Measurements from ENCODE around the gene TUSC2. TPM values are rescaled to one million over a fixed set of nuclear protein-coding genes. Genes with fewer than 3 reads are reported as not detected.

The TUSC2 gene, protein sequence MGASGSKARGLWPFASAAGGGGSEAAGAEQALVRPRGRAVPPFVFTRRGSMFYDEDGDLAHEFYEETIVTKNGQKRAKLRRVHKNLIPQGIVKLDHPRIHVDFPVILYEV
- 32.7 and 56.4 TPM in 2 replicates for total RNA-seq

DNA sequence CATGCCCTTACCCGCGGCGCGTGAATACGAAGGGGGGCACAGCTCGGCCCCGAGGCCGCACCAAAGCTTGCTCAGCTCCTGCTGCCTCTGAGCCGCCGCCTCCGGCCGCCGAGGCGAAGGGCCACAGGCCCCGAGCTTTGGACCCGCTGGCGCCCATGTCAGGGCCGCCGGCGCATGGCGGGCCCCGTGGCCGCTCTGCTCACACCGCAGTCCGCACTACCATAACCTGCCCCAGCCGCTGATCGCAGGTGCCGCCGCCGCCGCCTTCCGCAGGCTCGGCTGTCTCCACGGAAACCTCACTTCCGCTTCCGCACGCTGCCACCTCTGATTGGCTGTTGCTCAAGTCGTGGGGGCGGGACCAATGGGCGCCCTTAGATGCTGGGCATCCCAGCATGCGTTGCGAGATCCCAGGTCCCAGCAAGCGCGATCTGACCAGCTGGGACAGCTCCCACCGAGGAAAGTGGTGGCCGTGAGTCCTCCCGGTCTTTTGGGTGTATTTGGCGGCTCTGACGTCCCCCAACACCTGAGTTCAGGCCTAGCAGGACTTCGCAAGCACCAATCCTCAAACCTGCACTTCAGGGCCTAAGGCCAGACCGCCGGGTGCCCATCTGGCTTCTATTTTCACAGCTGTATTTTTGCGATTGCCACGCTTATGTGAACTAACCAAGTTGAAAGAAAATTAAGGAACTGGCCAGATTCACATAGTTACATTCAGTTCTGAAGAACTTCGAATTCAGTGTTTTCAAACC is at the start of gene TUSC2:
TSS of gene TUSC2 (minus strand) at position 281 of the 749 bp plus-strand sequence. CDS start at position 157, 124 bp downstream.

DNA sequence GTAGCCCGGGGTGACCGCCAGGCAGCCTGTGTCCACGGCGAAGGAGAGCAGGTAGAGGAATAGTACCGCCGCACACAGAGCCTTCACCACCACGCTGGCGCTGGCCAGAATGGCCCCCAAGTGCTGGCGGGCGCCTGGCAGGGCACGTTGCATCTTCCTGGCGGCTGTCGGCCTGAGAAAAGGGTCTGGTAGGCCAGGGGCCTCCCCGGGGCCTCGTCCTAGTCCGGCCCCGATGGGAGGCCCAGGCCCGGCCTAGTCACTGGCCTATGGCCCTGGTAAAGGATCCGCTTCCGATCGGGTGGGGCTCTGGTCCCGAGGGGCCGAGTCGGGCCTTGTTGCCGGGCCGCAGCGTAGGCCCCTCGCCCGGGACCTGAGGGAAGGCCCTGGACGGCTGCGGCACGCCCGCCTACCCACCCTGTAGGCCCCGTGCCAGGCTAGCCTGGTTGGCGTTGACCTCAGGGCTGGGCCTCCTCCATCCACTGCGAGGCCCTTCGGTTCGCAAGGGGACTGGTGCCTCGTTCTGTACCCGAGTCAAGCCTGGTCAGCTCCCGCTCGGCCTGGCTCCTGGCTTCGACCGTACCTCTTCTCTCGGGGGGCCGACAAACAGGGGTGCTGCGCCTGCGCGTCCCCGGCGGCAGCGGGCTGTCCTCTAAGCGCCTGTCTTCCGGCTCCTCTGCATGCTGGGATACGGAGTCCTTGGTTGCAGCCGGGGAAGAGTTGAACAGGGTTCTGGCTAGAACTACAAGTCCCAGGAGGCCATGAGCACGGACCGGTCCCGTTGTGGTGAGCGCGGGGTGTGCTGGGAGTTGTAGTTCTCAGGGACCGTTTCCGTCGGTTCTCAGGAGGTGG is 31.1 kb upstream of the TUSC2 start, which contains the start of gene TMEM115:
TSS of gene TMEM115 (minus strand) at position 611 of the 849 bp plus-strand sequence. CDS start at position 153, 458 bp downstream.

DNA sequence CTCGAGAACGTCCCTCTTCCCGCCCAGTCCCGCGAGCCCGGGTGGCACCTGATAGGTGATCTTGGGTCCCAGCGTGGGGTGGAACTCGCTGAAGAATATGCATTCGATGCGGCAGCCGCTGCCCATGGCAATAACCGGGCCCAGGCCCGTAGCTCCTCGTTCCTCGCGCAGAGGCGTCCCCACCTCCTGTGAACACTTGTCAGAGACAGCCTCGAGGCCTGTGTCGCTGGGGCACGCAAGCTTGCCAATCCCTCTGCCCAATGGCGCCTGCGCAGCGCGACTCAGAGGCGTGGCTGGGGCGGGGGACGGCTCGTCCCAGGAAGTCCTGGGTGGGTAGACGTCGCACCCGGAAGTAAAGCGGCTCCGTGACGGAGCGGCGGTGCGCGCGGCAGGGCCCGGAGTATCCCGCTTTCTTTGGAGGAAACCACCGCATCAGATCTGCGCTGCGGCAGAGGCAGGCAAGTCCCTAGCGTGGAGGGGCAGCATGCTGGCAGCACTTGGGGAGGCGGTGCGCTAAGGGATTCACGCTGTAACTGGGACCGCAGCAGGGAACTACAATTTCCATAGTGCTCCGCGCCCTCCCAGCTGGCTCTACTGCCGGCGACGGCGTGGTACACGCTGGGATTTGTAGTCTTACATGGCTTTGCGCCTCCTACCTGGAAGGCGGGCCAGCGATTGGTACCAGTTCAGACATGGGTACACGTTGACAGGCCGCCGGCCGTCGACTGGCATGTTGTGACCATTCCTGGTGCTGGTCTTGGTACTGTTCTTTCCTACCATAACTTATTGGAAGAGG is 22.7 kb upstream of the TUSC2 start, which contains the start of the genes CYB561D2 and NPRL2:
TSS of gene CYB561D2 (plus strand) at position 336 of the 796 bp plus-strand sequence. CDS start 572 bp downstream, outside the sequence.
TSS of gene NPRL2 (minus strand) at position 249 of the 796 bp plus-strand sequence. CDS start at position 126, 123 bp downstream.

DNA sequence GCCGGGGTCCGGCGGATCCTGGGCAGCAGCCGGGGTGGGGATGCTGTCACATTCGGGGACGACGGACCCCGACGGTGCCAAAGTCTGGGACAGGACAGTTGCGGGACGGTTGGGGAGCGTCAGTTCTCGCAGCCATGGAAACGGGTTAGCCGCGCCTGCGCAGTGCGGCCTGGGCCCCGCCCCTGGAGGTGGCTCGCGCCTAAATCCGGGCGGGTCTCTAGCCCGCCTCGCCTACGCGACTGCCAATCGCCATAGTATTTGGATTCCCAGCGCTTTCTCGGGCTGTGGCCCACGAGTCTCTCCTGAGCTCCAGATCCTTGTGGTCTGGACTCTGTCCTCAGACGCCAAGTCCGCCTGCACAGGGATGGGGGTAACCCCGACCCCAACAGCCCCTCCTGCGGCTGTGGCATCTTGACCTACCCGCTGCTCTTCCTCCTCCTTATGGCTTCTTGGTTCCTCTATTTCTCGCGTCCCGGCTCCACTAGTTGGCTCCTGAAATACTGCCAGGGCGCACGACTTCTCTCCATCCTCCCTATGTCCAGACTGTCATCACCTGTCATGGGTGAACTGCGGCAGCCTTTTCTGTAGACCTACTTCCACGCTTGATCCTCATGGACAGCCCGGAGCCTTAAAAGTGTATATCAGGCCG is 17.7 kb upstream of the TUSC2 start, which contains the start of gene ZMYND10:
TSS of gene ZMYND10 (minus strand) at position 147 of the 649 bp plus-strand sequence. CDS start 153 bp downstream, outside the sequence.

DNA sequence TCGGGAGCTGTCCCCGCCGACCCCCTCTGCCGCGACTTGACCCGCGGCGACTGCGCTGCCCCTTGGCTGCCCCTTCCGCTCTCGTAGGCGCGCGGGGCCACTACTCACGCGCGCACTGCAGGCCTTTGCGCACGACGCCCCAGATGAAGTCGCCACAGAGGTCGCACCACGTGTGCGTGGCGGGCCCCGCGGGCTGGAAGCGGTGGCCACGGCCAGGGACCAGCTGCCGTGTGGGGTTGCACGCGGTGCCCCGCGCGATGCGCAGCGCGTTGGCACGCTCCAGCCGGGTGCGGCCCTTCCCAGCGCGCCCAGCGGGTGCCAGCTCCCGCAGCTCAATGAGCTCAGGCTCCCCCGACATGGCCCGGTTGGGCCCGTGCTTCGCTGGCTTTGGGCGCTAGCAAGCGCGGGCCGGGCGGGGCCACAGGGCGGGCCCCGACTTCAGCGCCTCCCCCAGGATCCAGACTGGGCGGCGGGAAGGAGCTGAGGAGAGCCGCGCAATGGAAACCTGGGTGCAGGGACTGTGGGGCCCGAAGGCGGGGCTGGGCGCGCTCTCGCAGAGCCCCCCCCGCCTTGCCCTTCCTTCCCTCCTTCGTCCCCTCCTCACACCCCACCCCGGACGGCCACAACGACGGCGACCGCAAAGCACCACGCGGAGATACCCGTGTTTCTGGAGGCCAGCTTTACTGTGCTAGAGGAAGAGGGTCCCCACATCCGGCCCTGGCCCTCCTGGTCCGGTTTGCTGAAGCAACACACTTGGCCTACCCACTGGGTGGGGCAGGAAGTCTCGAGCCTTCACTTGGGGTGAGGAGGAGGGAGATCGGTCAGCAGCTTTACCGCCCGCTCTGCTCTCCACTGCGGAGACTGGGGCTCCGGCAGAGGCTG is 12.7 kb upstream of the TUSC2 start, which contains the start of gene RASSF1:
TSS of gene RASSF1 (minus strand) at position 389 of the 882 bp plus-strand sequence. CDS start at position 358, 31 bp downstream.

DNA sequence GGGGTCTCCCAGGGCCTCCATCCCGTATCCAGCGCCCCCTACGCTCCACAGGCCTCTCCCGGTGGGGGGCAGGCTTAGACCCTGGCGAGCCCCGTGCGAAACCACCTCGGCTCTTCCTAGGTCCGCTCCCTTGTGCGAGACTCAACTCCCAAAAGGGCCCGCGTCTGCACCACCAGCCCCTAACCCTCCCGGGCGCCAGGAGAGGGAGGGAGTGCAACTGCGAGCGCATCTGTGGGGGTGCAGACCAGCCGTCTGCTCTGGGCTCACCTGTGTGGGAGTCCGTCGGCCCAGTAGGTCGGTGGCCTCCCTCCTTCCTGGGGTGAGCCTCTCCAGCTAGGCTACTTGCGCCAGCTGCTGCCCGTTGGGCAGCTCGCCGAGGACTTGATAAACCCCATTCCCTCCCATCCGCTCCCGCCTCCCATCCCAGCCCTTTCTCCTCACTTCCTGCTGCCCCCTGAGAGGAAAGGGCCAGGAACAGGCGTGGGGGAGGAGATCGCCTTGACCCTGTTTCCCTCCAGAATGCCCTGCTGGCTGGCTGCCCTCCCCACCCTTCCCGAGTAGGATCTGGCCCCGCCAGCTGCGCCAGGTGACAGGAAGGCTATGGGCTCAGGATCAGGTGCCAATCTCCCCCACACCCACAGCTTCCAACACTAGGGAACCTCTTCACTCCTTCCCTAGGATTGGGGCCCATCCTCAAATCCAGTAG is 5.5 kb downstream of the TUSC2 start, which contains the start of gene HYAL2:
TSS of gene HYAL2 (minus strand) at position 360 of the 706 bp plus-strand sequence. CDS start 2,256 bp downstream, outside the sequence.

DNA sequence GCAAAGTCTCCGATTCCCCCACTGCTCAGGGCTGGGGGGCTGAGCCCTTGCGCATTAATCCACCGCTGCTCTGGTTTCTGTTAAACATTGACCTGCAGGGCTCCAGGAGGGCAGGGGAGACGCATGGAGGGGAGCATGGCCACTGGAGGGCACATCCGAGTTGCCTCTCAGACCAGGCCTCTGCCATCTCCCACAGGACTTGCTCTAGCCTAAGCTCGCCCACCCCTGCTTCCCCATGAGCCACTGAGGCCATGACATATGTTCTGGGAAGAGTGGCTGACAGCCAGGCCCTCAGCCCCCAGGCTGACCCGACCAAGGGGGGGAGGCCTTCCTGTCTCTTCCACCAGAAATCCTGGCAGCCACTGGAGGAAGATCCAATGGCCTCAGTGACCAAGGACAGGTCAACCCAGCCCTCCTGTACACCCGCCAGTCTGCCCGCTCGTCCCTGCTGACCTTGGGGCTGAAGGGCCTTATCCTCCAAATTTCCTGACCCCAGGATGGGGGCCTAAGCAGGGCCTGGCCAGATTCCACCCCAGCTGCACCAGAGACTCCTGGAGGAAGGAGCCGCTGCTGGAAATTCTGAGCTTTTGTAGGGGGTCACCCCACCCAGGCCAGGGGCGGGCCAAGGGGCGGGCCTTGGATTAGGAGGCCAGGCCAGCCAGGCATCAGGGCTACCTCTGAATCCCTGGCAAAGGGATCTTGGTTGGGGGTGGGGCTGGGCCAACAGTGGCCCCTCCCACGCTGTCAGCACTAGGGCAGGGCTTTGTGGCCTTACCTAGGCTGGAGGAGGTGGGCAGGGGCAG is 24.8 kb downstream of the TUSC2 start, which contains the start of gene HYAL1:
TSS of gene HYAL1 (minus strand) at position 562 of the 803 bp plus-strand sequence. CDS start 618 bp downstream, outside the sequence.

DNA sequence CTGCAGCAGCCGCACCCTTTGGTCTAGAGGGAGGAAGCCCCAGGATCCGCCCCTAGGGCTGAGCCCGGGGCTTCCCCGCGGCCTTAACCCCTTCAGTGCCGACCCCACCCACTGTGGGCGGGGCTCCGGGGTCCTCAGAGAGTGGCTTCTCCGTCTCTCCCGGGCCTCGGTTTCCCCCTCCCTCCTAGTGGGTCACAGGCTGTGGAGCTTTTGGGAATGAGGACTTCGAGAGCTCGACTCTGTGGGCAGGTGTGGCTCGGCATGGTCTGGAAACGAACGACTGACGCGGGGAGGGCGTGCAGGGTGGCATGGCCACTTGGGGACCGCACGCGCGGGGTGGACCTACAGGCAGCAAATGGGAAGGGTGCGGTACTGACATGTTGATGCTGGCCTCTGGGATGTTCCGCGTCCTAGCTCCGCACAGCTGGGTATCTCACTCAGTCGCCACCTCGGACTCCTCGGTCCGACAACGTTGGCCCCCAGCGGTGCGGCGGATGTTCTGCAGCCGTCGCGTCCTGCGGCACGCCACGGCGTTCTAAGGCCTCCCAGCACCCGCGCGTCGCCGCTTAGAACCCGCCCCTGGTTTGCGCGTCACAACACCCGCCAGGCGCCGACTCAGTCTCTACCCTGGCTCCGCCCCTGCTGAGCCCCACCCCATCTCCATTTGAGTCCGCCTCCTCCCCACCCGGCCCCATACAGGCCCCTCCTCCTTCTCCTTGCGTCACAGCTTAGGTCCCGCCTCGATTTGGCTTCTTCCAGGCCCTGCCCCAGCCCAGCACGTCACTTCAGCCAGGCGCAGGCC is 29.0 kb downstream of the TUSC2 start, which contains the start of the genes HYAL3 and NAA80:
TSS of gene HYAL3 (minus strand) at position 570 of the 802 bp plus-strand sequence. CDS start 3,803 bp downstream, outside the sequence.
TSS of gene NAA80 (minus strand) at position 570 of the 802 bp plus-strand sequence. CDS start 1,942 bp downstream, outside the sequence.

DNA sequence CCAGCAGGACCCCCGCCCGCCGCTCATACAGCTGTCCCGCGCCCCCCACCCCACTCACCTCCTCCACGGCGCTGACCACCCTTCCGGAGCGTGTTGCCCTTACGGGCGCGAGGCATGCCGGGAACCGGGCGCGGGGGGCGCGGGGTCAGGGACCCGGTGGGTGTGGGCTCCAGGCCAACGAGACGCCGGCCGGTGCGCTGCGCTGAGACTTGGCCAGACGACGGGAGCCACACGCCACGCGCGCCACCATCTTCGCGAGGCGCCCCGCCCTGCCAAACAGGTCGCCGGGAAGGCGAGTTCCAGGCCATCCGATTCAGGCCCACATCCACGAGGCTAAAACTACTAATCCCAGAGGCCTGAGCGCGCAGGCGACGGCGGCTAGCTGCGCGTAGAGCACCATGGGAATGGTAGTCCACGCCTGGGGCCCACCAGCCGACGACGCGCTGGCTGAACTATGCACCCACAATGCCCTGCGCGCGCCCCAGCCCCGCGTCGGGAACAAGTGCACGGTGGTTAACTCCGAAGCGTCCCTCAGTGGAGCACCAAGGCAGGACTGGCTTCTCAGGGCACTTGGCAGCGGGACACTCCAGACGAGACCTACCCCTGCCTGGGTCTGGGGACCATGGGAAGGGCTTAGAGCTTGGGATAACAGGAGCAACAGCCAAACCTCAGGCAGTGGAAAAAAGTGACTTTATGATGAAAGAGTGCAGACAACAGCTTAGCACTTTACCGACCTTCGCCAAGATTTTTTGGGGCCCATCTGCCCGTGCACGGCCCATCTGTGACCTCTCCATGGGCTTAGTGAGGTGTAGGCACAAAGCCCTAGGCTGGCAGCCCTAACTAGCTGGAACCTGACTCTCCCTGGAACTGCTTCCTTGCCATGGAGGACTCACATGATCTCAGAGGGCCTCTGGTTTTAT is 35.6 kb downstream of the TUSC2 start, which contains the start of gene IFRD2:
TSS of gene IFRD2 (minus strand) at position 271 of the 920 bp plus-strand sequence. CDS start at position 116, 155 bp downstream.

DNA sequence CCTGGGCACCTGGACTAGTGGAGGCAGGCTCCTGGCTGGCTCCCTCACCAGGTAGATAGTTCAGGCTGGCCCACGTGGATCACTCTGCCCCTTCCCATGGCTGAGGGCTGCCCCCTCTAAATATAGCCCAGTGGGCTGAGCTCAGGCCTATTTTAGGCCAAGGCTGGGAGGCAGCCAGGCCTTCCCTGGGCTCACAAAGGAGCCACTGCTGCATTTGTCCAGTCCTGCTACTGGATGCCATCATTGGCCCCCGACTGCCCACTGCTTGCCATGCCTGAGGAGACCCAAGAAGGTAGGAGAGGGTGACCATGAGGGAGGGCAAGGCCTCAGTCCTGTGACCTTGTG is 49.2 kb downstream of the TUSC2 start, which contains the start of gene LSMEM2:
TSS of gene LSMEM2 (plus strand) at position 208 of the 345 bp plus-strand sequence. CDS start at position 235, 27 bp downstream.

Other genes starting within 250 kb of the TUSC2 start
- 30.3 and 59.5 TPM in 2 replicates for gene RBM5, start 239.3 kb downstream of the TUSC2 start, total RNA-seq
- 183 and 242 TPM in 2 replicates for gene SEMA3F, start 172.9 kb downstream of the TUSC2 start, total RNA-seq
- 0.35 TPM in 1 of 2 replicates, not detected in the other for gene GNAT1, start 136.6 kb downstream of the TUSC2 start, total RNA-seq
- gene SLC38A3, start 123.0 kb downstream of the TUSC2 start, total RNA-seq, result 0.23 TPM in 1 of 2 replicates, not detected in the other
- gene GNAI2, start 92.0 kb downstream of the TUSC2 start, total RNA-seq, result 186 and 226 TPM in 2 replicates
- 3.9 and 5.4 TPM in 2 replicates for gene SEMA3B, start 59.1 kb downstream of the TUSC2 start, total RNA-seq
- gene LSMEM2, start 49.1 kb downstream of the TUSC2 start, total RNA-seq, result not detected in 2 replicates
- gene IFRD2, start 35.8 kb downstream of the TUSC2 start, total RNA-seq, result 135 and 138 TPM in 2 replicates
- gene HYAL3, start 28.8 kb downstream of the TUSC2 start, total RNA-seq, result 13.4 and 19.0 TPM in 2 replicates
- gene NAA80, start 28.8 kb downstream of the TUSC2 start, total RNA-seq, result 28.8 and 38.5 TPM in 2 replicates
- 29.3 and 29.6 TPM in 2 replicates for gene HYAL1, start 24.6 kb downstream of the TUSC2 start, total RNA-seq
- gene HYAL2, start 5.5 kb downstream of the TUSC2 start, total RNA-seq, result 81.7 and 102 TPM in 2 replicates
- gene RASSF1, start 12.6 kb upstream of the TUSC2 start, total RNA-seq, result 20.2 and 21.0 TPM in 2 replicates
- gene ZMYND10, start 17.5 kb upstream of the TUSC2 start, total RNA-seq, result 1.1 and 1.4 TPM in 2 replicates
- 14.7 and 17.4 TPM in 2 replicates for gene NPRL2, start 22.6 kb upstream of the TUSC2 start, total RNA-seq
- 24.9 and 28.8 TPM in 2 replicates for gene CYB561D2, start 22.6 kb upstream of the TUSC2 start, total RNA-seq
- 54.4 and 56.9 TPM in 2 replicates for gene TMEM115, start 31.3 kb upstream of the TUSC2 start, total RNA-seq
- gene CACNA2D2, start 175.4 kb upstream of the TUSC2 start, total RNA-seq, result 0.07 TPM in 1 of 2 replicates, not detected in the other
- gene C3orf18, start 239.5 kb upstream of the TUSC2 start, total RNA-seq, result 1.9 and 2.3 TPM in 2 replicates
- 14.0 and 15.9 TPM in 2 replicates for gene HEMK1, start 241.3 kb upstream of the TUSC2 start, total RNA-seq